A673 (cell line): ENCODE measurements around the gene RIPK1. TPM values are rescaled to one million over a fixed set of nuclear protein-coding genes. Genes with fewer than 3 reads are reported as not detected.

Source experiments
- BruUV-seq: library from RNA; stranded (reverse); fragments of 400-500 nt; replicated peaks from 2 replicates; lab custom pipeline; 2021; lab: Mats Ljungman, UMichigan
- CTCF ChIA-PET: fragments of 300-600 bp; sonication (Branson Sonifier 250); formaldehyde crosslinking; loops from one replicate; lab custom pipeline; 2022; ENCODE audit warnings: antibody characterized with exemption; lab: Charles Lee
- POLR2A ChIA-PET: fragments of 300-600 bp; sonication (Branson Sonifier 250); formaldehyde crosslinking; loops from one replicate; lab custom pipeline; 2022; ENCODE audit warnings: antibody characterized with exemption; ENCODE audit not compliant: low non-redundant PET; lab: Charles Lee
- DNase-seq: peaks from one replicate; pipeline ENCODE4 v3.0.0-alpha.2; 2015; ENCODE audit warnings: low spot score
- H3K27ac ChIP-seq: fragments of 200-600 bp; sonication (generic); 2 replicates; pipeline ENCODE4 v1.5.1; 2016; ENCODE audit warnings: mixed run types, low read depth, mild to moderate bottlenecking, mixed read lengths, antibody characterized with exemption, low read length; ENCODE audit not compliant: poor library complexity, severe bottlenecking
- H3K27me3 ChIP-seq: fragments of 200-600 bp; sonication (generic); replicated peaks from 2 replicates; pipeline ENCODE4 v1.6.1; 2017; ENCODE audit warnings: mixed run types, low read depth, mild to moderate bottlenecking, mixed read lengths, antibody characterized with exemption, low read length; ENCODE audit not compliant: insufficient read depth, poor library complexity
- H3K36me3 ChIP-seq: fragments of 200-600 bp; sonication (generic); 2 replicates; pipeline ENCODE4 v1.6.1; 2016; ENCODE audit warnings: mixed run types, mild to moderate bottlenecking, mixed read lengths, antibody characterized with exemption, low read length; ENCODE audit not compliant: insufficient read depth, poor library complexity, severe bottlenecking
- H3K4me1 ChIP-seq: fragments of 200-600 bp; sonication (generic); 2 replicates; pipeline ENCODE4 v1.6.1; 2017; ENCODE audit warnings: mixed run types, mild to moderate bottlenecking, mixed read lengths, antibody characterized with exemption, low read length; ENCODE audit not compliant: insufficient read depth, poor library complexity, severe bottlenecking
- H3K4me3 ChIP-seq: fragments of 200-600 bp; sonication (generic); 2 replicates; pipeline ENCODE4 v1.5.1; 2016; ENCODE audit warnings: low read depth, mixed run types, mild to moderate bottlenecking, mixed read lengths, low read length; ENCODE audit not compliant: poor library complexity, severe bottlenecking
- H3K9me3 ChIP-seq: fragments of 200-600 bp; sonication (generic); 2 replicates; pipeline ENCODE4 v1.6.1; 2016; ENCODE audit warnings: mixed run types, low read depth, mild to moderate bottlenecking, mixed read lengths, antibody characterized with exemption, low read length; ENCODE audit not compliant: poor library complexity, severe bottlenecking
- EZH2 ChIP-seq: fragments of 200-600 bp; sonication (generic); IDR thresholded peaks from 2 replicates; pipeline ENCODE4 v1.6.1; 2017; ENCODE audit warnings: borderline replicate concordance, low read depth, mild to moderate bottlenecking, mixed read lengths, antibody characterized with exemption, low read length; ENCODE audit not compliant: poor library complexity, severe bottlenecking
- intact Hi-C: fragments of 100-400 bp; cut with micrococcal nuclease; formaldehyde crosslinking; loops from one replicate; pipeline ENCODE4 v1.10.0; 2022; ENCODE audit not compliant: unreplicated experiment
- total RNA-seq: library from RNA; stranded (reverse); gene quantifications from 2 replicates; pipeline ENCODE4 v1.2.3, GENCODE V29; 2021
- TF ChIP-seq, protein P1 (sequence below): fragments of 300-800, 200-600 bp; sonication (generic); conservative IDR thresholded peaks from 2 replicates; pipeline ENCODE4 v1.5.1; 2017; ENCODE audit warnings: low read depth, mild to moderate bottlenecking, antibody characterized with exemption, low read length, moderate library complexity, mixed read lengths

Gene RIPK1
- total RNA-seq, 1 experiment from 2014 or later = 15.0 TPM

DNA sequence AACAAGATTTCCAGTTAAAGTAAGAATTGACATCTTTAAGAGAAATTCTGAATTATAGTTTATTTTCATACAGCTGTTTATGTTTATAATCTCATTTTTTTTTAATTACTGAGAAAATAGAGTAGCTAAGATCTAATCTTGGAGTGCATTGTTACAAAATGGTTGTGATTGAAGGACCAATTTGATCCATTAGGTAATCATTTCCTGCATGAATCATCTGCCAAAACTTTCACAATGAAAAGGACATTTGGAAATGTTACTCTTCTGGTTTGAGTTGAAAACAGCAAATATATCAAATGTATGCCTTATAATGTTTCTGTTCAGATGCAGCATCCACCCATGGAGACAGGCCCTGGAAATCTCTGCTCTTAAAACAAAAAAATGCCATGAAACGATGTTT, 70.0 kb downstream of the RIPK1 start:
- peak; percentile 52 for DNase-seq
- H3K27ac ChIP-seq = no peak overlapping the region
- no peaks in the 10 kb centered on the region for H3K27me3 ChIP-seq
- H3K4me3 ChIP-seq = no peak overlapping the region
- BruUV-seq = no TSS peak
- intact Hi-C loops = no loop called here
- POLR2A ChIA-PET = no interaction called here
- CTCF ChIA-PET = no interaction called here
- TF ChIP-seq, protein P1, sequence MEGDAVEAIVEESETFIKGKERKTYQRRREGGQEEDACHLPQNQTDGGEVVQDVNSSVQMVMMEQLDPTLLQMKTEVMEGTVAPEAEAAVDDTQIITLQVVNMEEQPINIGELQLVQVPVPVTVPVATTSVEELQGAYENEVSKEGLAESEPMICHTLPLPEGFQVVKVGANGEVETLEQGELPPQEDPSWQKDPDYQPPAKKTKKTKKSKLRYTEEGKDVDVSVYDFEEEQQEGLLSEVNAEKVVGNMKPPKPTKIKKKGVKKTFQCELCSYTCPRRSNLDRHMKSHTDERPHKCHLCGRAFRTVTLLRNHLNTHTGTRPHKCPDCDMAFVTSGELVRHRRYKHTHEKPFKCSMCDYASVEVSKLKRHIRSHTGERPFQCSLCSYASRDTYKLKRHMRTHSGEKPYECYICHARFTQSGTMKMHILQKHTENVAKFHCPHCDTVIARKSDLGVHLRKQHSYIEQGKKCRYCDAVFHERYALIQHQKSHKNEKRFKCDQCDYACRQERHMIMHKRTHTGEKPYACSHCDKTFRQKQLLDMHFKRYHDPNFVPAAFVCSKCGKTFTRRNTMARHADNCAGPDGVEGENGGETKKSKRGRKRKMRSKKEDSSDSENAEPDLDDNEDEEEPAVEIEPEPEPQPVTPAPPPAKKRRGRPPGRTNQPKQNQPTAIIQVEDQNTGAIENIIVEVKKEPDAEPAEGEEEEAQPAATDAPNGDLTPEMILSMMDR = no peak
- no peak for TF ChIP-seq EZH2
- no peaks in the 10 kb centered on the region for H3K9me3 ChIP-seq
- H3K36me3 ChIP-seq = peaks cover 24% of the 10 kb centered on the region
- H3K4me1 ChIP-seq = peaks cover 5% of the 10 kb centered on the region

GRCh38 chr6:3139090-3139903, 71.0 kb downstream of the RIPK1 start:
- no peak for DNase-seq
- Histone ChIP-seq H3K36me3 (peaks cover 27% of the 10 kb centered on the region), H3K27me3 (no peaks in the 10 kb centered on the region), H3K4me3 (no peak overlapping the region), H3K4me1 (peaks cover 5% of the 10 kb centered on the region), H3K27ac (no peak overlapping the region), H3K9me3 (no peaks in the 10 kb centered on the region)
- no TSS peak for BruUV-seq
- no peak for TF ChIP-seq EZH2
- TF ChIP-seq, protein P1 = no peak
- ChIA-PET POLR2A (no interaction called here), CTCF (no interaction called here)
- intact Hi-C loops = no loop called here

DNA sequence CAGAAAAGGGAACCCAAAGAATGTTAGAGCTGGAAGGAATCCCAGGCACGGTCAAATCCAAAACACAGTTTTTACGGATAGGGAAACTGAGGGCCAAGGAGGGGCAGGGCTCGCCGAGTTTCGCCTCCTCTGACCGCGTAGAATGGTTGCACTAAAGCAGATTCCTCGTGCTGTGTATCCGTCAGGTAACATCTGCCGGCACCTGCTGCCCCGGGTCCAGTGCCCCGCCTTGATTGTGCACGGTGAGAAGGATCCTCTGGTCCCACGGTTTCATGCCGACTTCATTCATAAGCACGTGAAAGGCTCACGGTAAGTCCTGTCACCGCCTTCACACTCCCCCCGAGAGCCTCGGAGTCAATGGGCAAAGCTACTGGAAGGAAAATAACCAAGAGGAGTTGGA, 71.9 kb downstream of the RIPK1 start:
- H3K4me3 ChIP-seq = no peak overlapping the region
- TF ChIP-seq EZH2 = no peak
- TF ChIP-seq, protein P1 = no peak
- intact Hi-C loops = no loop called here
- CTCF ChIA-PET = no interaction called here
- POLR2A ChIA-PET = no interaction called here
- no peak for DNase-seq
- peaks cover 27% of the 10 kb centered on the region for H3K36me3 ChIP-seq
- no TSS peak for BruUV-seq
- peaks cover 5% of the 10 kb centered on the region for H3K4me1 ChIP-seq
- H3K27me3 ChIP-seq = no peaks in the 10 kb centered on the region
- H3K9me3 ChIP-seq = no peaks in the 10 kb centered on the region
- H3K27ac ChIP-seq = no peak overlapping the region
